ENCODE measurements around the gene THSD4.

THSD4 gene

GRCh38 chr15:71708051-71708429, 592.8 kb downstream of the THSD4 start:
- Histone ChIP-seq H3K9me3 (ENCODE audit: insufficient read depth, low read depth, low read length) (no peaks in the 10 kb centered on the region), H4K20me1 (ENCODE audit: insufficient read depth, low read length, poor library complexity, severe bottlenecking) (no peaks in the 10 kb centered on the region), H3K9ac (ENCODE audit: low read depth, low read length, poor library complexity, severe bottlenecking) (no peak overlapping the region), H3K9me2 (replicated peaks; ENCODE audit: low read depth, low read length) (no peaks in the 10 kb centered on the region), H3K79me2 (ENCODE audit: insufficient read depth, low read length) (no peaks in the 10 kb centered on the region), H3K4me3 (ENCODE audit: low read length, poor library complexity, severe bottlenecking) (no peak overlapping the region), H3K4me1 (ENCODE audit: insufficient read depth, low read length, poor library complexity, severe bottlenecking) (no peaks in the 10 kb centered on the region), H3K4me2 (ENCODE audit: low read depth, low read length, poor library complexity, severe bottlenecking) (no peak overlapping the region), H2AFZ (ENCODE audit: low read length) (no peak overlapping the region), H3K36me3 (ENCODE audit: insufficient read depth, low read length) (no peaks in the 10 kb centered on the region), H3F3A (ENCODE audit: low read depth) (no peaks in the 10 kb centered on the region), H3K27me3 (ENCODE audit: insufficient read depth, low read length, poor library complexity, severe bottlenecking) (no peaks in the 10 kb centered on the region)
- TF ChIP-seq EZH2phosphoT487 (IDR thresholded peaks at IDR 0.05; ENCODE audit: borderline replicate concordance) (no peak), CTCF (conservative IDR thresholded peaks at IDR 0.05; ENCODE audit: low read length) (no peak)

GRCh38 chr15:71708741-71709140, 593.5 kb downstream of the THSD4 start:
- Histone ChIP-seq H3K4me2 (ENCODE audit: low read depth, low read length, poor library complexity, severe bottlenecking) (no peak overlapping the region), H3K4me1 (ENCODE audit: insufficient read depth, low read length, poor library complexity, severe bottlenecking) (no peaks in the 10 kb centered on the region), H3K9ac (ENCODE audit: low read depth, low read length, poor library complexity, severe bottlenecking) (no peak overlapping the region), H3K27me3 (ENCODE audit: insufficient read depth, low read length, poor library complexity, severe bottlenecking) (no peaks in the 10 kb centered on the region), H3K79me2 (ENCODE audit: insufficient read depth, low read length) (no peaks in the 10 kb centered on the region), H4K20me1 (ENCODE audit: insufficient read depth, low read length, poor library complexity, severe bottlenecking) (no peaks in the 10 kb centered on the region), H3K4me3 (ENCODE audit: low read length, poor library complexity, severe bottlenecking) (no peak overlapping the region), H3K36me3 (ENCODE audit: insufficient read depth, low read length) (no peaks in the 10 kb centered on the region), H2AFZ (ENCODE audit: low read length) (no peak overlapping the region), H3K9me3 (ENCODE audit: insufficient read depth, low read depth, low read length) (no peaks in the 10 kb centered on the region), H3F3A (ENCODE audit: low read depth) (no peaks in the 10 kb centered on the region), H3K9me2 (replicated peaks; ENCODE audit: low read depth, low read length) (no peaks in the 10 kb centered on the region)
- TF ChIP-seq EZH2phosphoT487 (IDR thresholded peaks at IDR 0.05; ENCODE audit: borderline replicate concordance) = no peak
- TF ChIP-seq CTCF (conservative IDR thresholded peaks at IDR 0.05; ENCODE audit: low read length) = no peak

- H3K4me1 ChIP-seq (ENCODE audit: insufficient read depth, low read length, poor library complexity, severe bottlenecking) = no peaks in the 10 kb centered on the region
- H3F3A ChIP-seq (ENCODE audit: low read depth) = no peaks in the 10 kb centered on the region
- no peaks in the 10 kb centered on the region for H3K36me3 ChIP-seq (ENCODE audit: insufficient read depth, low read length)
- H3K9ac ChIP-seq (ENCODE audit: low read depth, low read length, poor library complexity, severe bottlenecking) = no peak overlapping the region
- no peak overlapping the region for H2AFZ ChIP-seq (ENCODE audit: low read length)
- TF ChIP-seq CTCF (conservative IDR thresholded peaks at IDR 0.05; ENCODE audit: low read length) = no peak
- TF ChIP-seq EZH2phosphoT487 (IDR thresholded peaks at IDR 0.05; ENCODE audit: borderline replicate concordance) = no peak
- H3K4me3 ChIP-seq (ENCODE audit: low read length, poor library complexity, severe bottlenecking) = no peak overlapping the region
- H3K9me3 ChIP-seq (ENCODE audit: insufficient read depth, low read depth, low read length) = no peaks in the 10 kb centered on the region
- no peaks in the 10 kb centered on the region for H4K20me1 ChIP-seq (ENCODE audit: insufficient read depth, low read length, poor library complexity, severe bottlenecking)
- no peaks in the 10 kb centered on the region for H3K79me2 ChIP-seq (ENCODE audit: insufficient read depth, low read length)
- H3K9me2 ChIP-seq (replicated peaks; ENCODE audit: low read depth, low read length) = no peaks in the 10 kb centered on the region
- H3K4me2 ChIP-seq (ENCODE audit: low read depth, low read length, poor library complexity, severe bottlenecking) = no peak overlapping the region
- H3K27me3 ChIP-seq (ENCODE audit: insufficient read depth, low read length, poor library complexity, severe bottlenecking) = no peaks in the 10 kb centered on the region
These were observed 594.6 kb downstream of the THSD4 start for GRCh38 chr15:71709808-71710418.

Measured in Loucy (cell line).